Coronary artery (tissue), 2 donors: ENCODE measurements around the gene AKAP9.
A peak's percentile ranks its signal among the peaks of the same experiment; 100 is the strongest.
"Not testable (repeated sequence)": the region's sequence is repeated elsewhere in the genome, so short reads cannot be mapped to it uniquely, and the experiment has no call there.

Experiments
- DNase-seq: peaks from one replicate; pipeline ENCODE4 v3.0.0-alpha.2; 2017; ENCODE audit warnings: low spot score
- H3K27ac ChIP-seq, 2 donors: fragments of 200-600 bp; sonication (generic); one replicate each; pipeline ENCODE4 v1.5.1; 2016 to 2019
- H3K4me3 ChIP-seq: fragments of 200-600 bp; sonication (generic); 2 replicates; pipeline ENCODE4 v1.5.1; 2016; ENCODE audit warnings: mild to moderate bottlenecking, moderate library complexity
- TF ChIP-seq, protein P1 (sequence below): fragments of 200-600 bp; sonication (generic); IDR thresholded peaks from one replicate; pipeline ENCODE4 v1.5.1; 2019; ENCODE audit warnings: antibody characterized with exemption

Gene AKAP9

DNA sequence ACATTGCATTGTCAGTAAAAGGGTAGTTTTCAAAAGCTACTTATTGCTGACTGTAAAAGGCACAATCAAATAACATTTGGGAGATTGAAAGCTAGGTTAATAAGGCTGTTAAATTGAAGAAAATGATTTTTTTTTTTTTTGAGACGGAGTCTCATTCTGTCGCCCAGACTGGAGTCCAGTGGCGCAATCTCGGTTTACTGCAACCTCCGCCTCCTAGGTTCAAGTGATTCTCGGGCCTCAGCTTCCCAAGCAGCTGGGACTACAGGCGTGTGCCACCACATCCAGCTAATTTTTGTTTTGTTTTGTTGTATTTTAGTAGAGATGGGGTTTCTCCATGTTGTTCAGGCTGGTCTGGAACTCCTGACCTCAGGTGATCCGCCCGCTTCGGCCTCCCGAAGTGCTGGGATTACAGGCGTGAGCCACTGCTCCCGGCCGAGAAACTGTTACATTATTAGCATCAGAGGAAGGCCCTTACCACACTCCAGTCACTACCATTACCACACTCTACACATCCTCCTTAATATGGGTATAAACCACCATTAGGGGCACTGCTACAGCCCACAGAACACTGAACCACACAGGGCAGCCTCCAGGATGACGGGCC lies 192.6 kb downstream of the AKAP9 start:
- H3K27ac ChIP-seq, result peak overlapping the region; percentile 92 to 94
- H3K4me3 ChIP-seq, result peak overlapping the region; percentile 92
- TF ChIP-seq, protein P1, sequence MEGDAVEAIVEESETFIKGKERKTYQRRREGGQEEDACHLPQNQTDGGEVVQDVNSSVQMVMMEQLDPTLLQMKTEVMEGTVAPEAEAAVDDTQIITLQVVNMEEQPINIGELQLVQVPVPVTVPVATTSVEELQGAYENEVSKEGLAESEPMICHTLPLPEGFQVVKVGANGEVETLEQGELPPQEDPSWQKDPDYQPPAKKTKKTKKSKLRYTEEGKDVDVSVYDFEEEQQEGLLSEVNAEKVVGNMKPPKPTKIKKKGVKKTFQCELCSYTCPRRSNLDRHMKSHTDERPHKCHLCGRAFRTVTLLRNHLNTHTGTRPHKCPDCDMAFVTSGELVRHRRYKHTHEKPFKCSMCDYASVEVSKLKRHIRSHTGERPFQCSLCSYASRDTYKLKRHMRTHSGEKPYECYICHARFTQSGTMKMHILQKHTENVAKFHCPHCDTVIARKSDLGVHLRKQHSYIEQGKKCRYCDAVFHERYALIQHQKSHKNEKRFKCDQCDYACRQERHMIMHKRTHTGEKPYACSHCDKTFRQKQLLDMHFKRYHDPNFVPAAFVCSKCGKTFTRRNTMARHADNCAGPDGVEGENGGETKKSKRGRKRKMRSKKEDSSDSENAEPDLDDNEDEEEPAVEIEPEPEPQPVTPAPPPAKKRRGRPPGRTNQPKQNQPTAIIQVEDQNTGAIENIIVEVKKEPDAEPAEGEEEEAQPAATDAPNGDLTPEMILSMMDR, result no peak
- no peak for DNase-seq

DNA sequence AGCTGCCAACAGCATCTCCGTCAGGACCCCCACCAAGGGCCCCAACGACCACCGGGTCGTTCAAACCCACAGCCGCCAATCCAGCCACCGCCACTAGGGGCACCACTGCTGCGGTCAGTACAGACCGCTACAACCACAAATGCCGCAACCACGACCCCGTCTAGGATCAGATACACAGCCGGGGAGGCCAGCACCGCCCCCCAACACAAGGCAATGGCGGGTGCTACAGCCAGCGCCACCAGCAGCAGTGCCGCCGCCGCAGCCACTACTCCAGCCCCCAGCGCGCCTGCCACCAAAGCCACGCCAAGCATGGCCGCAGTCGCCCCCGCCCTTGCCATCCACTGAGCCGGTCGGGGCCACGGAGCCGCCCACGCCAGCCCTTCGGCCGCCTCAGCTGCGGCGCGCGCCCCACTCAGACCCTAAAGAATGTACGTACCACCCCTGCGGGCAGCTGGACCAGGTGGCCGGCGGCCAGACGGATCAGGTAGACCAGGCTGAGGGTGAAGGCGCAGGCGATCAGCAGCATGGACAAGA lies 193.1 kb downstream of the AKAP9 start:
- Histone ChIP-seq H3K27ac (peak overlapping the region; percentile 92 to 94), H3K4me3 (peak overlapping the region; percentile 92)
- TF ChIP-seq, protein P1, result peak; percentile 81
- peak; percentile 84 for DNase-seq

DNA sequence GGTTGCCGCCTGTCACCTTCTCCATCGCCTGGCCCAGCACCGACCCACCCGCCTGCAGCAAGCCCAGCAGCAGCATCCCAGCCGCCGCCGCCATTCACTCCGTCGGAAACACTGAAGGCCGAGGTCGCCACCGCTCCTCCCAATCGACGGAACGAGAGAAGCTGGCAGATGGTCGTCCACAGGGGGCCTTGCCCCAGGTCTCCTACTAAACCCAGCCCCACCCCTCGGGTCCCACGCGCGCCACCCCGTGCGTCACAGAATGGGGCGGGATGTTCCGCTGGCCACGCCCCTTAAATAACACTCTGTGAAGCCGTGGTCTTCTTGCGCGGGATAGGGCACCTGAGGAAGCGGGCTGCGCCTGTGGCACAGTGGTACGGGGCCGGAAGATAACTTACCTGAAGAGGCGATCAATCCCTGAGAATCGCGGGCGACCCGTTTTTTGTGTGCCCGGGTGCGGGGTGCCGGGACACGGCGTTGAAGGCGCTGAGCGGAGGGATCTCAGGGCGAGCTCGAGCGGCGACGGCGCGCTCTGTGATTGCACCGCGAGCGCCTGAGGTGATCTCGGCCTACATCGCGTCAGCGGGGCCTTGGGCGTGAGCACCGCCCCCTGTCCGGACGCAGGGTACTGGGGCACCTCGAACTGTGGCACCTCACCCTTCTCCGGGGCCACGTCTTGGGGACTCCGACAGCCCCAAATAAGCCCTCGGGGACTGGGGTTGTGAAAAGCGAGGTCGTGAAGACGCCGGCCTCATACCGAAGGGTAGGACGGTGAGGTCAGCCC lies 193.8 kb downstream of the AKAP9 start, which contains the start of gene CYP51A1:
Gene CYP51A1, minus strand, starts transcription at position 207 of the 781 bp plus-strand sequence. Its CDS starts 113 bp downstream, at position 94.
- peak within 1 kb of the TSS; percentile 92 for H3K4me3 ChIP-seq
- TF ChIP-seq, protein P1, result no peak
- peak within 1 kb of the TSS; percentile 92 to 94 for H3K27ac ChIP-seq
- DNase-seq, result peak; percentile 96

DNA sequence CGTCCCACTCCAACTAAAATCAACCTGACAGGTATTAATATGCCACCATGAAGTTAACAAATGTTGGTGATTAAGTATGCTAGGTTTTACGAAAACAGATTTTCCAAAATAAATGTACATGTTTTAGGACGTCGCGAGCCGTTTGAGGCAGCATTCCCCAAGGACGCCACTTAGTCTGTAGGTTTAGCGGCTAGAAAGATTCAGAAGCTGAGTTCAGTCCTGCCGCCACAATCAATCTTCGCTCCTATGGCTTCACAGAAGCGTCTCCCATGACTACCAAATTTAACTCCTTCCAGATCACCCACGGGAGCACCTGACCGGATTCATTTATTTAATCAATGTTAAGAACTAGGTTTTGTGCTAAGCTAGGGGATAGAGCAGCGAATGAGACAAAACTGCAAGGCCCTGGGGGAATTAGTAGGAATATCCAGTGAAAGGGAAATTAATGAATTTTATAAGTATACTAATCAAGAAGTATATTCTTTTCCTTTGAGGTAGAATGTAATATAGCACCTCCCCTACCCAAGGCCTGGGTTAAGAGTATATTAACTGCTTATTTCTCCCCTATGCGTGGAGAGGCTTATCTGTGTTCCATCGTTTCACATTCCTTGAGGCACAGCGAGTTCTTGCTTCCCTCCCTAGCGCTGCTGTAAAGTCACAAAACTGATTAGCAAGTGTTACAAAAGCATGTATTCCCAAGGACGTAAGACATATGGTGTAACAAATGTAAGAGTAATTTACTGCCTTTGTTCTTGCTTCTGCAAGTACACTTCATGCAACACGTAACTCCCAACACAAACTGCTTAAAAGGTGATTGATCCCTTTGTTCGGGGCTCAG lies 194.6 kb downstream of the AKAP9 start:
- TF ChIP-seq, protein P1, result no peak
- peak overlapping the region; percentile 92 for H3K4me3 ChIP-seq
- H3K27ac ChIP-seq, result peak overlapping the region; percentile 92 to 94
- DNase-seq, result no peak

DNA sequence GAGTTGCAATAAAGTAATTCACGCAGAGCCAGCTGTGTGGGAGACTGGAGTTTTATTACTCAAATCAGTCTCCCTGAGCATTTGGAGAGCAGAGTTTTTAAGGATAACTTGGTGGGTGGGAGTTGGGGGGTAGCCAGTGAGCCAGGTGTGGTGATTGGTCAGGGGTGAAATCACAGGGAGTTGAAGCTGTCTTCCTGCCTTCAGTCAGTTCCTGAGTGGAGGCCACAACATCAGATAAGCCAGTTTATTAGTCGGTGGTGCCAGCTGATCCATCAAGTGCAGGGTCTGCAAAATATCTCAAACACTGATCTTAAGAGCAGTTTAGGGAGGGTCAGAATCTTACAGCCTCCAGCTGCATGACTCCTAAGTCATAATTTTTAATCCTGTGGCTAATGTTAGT lies 196.9 kb downstream of the AKAP9 start:
- TF ChIP-seq, protein P1, result no peak
- Histone ChIP-seq H3K27ac (no peak overlapping the region), H3K4me3 (no peak overlapping the region)
- no peak for DNase-seq

- no peak for DNase-seq
- Histone ChIP-seq H3K4me3 (no peak overlapping the region), H3K27ac (no peak overlapping the region)
- TF ChIP-seq, protein P1, result no peak
Observed at GRCh38 chr7:92141161-92141560, 200.5 kb downstream of the AKAP9 start.

DNA sequence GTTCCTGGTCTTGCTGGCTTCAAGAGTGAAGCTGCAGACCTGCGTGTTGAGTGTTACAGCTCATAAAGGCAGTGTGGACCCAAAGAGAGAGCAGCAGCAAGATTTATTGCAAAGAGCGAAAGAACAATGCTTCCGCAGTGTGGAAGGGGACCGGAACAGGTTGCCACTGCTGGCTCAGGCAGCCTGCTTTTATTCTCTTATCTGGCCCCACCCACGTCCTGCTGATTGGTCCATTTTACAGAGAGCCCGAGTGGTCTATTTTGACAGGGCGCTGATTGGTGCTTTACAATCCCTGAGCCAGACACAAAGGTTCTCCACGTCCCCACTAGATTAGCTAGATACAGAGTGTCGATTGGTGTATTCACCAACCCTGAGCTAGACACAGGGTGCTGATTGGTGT lies 202.1 kb downstream of the AKAP9 start:
- H3K27ac ChIP-seq, H3K4me3 ChIP-seq, DNase-seq: not testable (repeated sequence)

DNA sequence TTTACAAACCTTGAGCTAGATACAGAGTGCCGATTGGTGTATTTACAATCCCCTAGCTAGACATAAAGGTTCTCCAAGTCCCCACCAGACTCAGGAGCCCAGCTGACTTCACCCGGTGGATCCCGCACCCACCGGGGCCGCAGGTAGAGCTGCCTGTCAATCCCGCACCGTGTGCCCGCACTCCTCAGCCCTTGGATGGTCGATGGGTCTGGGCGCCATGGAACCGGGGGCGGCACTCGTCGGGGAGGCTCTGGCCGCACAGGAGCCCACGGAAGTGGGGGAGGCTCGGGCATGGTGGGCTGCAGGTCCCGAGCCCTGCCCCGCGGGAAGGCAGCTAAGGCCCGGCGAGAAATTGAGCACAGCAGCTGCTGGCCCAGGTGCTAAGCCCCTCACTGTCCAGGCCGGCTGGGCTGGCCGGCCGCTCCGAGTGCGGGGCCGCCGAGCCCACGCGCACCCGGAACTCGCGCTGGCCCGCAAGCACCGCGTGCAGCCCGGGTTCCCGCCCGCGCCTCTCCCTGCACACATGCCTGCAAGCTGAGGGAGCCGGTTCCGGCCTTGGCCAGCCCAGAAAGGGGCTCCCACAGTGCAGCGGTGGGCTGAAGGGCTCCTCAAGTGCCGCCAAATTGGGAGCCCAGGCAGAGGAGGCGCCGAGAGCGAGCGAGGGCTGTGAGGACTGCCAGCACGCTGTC lies 202.7 kb downstream of the AKAP9 start:
- H3K27ac ChIP-seq, DNase-seq, H3K4me3 ChIP-seq: not testable (repeated sequence)
